DLD1 (cell line): ENCODE results near the gene PRDM11.
"Not testable (repeated sequence)": the region's sequence is repeated elsewhere in the genome, so short reads cannot be mapped to it uniquely, and the experiment has no call there.

Experiments used
- in situ Hi-C: cut with HindIII; loops from 2 replicates; pipeline ENCODE4 v1.10.0; 2017; ENCODE audit warnings: low sequenced_read_pairs

The PRDM11 gene

DNA sequence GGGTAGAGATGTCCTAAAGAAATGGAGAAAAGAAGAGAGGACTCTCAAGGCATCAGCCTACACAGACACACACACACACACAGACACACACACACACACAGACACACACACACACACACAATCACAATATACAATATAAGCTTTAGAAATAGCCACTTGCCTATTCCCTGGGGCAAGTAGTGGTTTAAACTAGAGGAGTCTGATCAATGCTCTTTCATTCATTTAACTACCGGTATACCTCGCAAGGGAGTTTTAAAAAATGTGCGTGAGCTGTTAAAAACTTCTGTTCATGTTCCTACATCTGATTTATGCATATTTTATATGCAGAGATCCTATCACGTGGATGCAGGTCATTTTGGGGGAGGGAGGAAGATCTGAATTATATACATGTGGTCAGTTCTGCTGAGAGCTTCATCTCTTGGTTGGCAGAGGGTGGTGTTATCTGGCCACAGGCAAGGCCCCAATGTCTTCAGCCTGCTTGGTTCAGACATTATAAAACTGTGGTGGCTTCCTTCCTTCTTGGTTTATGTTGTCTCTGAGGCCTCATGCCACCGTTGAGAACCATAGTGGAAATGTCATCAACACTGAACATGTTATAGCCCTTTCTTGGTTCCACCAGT is 83.1 kb downstream of the PRDM11 start:
- in situ Hi-C loops: no loop called here

GRCh38 chr11:45232341-45233080 is 86.1 kb downstream of the PRDM11 start:
- in situ Hi-C loops: no loop called here

DNA sequence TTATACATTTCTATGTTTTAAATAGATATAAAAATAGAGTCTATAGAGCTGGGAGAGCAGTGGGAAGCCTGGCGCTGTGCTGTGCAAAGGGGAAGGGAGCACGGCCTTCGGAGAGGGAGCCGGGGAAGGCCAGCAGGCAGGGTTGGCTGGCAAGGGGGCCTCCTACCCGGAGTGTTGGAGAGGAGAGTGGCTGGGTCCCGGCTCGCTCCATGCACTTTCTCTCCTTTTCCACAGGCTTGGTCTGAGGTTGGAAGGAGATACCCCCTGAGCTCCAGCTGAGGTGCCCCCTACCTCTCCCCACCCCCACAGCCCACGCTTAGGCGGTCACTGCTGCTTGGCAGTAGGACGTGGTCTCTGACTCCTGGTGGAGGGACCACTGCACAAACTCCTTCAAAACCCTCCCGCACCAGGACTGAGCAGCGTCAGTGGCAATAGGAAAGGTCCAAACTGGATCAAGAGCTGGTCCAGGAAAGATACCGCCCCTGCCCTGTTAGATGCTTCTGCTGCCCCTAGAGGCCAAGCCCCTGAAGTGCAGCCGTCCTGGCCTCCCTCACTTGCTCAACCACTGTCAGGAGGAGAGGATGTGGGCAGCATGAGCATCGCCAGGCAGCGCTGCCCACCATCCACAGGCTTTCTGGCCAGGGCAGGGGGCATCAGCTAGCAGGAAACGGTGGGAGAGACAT is 86.8 kb downstream of the PRDM11 start:
- in situ Hi-C loops: no loop called here

GRCh38 chr11:45233804-45234170 is 87.3 kb downstream of the PRDM11 start:
- in situ Hi-C loops: no loop called here

DNA sequence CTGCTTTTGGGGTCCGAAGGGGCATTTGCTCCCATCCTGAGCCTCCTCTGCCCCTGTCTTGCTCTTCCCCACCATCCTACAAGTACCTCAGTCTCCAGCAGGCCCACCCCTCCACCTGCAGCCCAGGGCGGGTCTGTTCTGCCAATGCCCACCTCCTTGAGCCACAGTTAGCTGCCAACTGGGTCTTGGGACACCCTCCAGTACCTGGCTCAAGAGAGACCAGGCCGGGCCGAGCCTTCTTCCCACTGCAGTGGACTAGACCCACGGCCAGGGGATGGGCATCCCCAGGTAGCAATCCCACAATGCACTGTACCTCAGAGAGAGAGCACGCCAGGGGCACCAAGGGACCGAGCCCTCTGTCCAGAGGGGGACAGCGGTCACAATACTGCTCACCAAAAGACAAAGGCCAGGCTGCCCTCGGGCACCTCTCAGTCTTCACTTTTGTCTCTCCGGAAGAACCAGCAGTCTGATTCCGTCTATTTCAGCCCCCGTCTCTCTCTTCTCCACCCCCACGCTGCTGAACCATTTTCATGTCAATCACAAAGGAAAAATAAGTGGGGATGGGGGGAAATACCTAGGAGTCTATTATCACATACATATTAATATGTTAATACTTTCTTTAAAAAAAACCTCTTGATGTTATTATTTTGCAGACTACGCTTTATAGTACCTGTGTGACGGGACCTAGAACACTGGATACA is 88.0 kb downstream of the PRDM11 start:
- in situ Hi-C loops: no loop called here

GRCh38 chr11:45237711-45238315 is 91.4 kb downstream of the PRDM11 start:
- in situ Hi-C loops: no loop called here

DNA sequence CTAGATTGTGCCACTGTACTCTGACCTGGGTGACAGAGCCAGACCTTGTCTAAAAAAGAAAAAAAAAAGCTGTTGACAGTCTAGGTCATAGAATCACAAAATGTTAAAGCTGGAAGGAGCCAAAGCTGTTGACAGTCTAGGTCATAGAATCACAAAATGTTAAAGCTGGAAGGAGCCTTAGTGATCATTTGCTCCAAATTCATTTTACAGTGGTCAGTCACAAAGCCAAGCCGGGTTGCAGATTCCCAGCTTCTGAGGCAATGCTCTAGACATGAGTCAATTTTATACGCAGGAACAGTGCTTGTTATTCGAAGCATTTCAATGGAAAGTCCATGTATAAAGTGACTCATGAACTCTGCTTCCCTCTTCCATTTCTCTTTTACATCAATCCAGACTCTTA is 92.3 kb downstream of the PRDM11 start:
- in situ Hi-C loops: no loop called here

DNA sequence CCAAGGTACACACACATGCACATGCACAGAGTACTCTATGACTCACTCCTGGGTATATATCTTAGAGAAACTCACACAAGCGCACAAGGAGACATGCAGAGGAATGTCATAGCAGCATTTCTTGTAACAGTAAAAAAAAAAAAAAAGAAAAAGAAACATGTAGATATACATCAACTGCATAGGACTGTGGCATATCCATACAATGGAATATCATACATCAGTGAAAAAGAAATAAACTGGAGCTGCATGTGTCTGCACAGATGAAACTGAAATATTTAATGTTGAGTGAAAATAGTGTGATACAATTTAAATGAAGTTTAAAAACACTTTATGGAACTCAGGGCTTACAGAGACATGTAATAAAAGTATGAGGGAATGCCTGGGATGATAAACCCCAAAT is 93.3 kb downstream of the PRDM11 start:
- in situ Hi-C loops: no loop called here

DNA sequence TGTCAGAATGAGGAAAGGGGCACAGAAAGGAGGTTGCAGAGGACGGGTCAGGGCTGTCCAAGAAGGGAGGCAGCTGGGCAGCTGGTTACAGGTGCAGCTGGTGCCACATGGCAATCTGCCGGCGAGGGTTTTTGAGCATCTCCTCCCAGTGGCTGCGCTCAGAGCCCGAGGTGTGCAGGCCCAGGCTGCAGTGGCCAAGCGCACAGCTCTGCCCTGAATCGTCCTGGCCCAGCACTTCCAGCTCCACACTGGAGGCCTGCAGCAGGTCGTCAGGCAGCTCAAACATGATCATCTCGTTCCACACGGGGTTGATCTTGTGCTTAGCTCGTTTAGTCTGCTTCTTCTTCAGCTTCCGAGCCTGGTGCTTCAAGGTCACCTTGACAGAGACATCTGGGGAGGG is 97.5 kb downstream of the PRDM11 start:
- in situ Hi-C loops: no loop called here

DNA sequence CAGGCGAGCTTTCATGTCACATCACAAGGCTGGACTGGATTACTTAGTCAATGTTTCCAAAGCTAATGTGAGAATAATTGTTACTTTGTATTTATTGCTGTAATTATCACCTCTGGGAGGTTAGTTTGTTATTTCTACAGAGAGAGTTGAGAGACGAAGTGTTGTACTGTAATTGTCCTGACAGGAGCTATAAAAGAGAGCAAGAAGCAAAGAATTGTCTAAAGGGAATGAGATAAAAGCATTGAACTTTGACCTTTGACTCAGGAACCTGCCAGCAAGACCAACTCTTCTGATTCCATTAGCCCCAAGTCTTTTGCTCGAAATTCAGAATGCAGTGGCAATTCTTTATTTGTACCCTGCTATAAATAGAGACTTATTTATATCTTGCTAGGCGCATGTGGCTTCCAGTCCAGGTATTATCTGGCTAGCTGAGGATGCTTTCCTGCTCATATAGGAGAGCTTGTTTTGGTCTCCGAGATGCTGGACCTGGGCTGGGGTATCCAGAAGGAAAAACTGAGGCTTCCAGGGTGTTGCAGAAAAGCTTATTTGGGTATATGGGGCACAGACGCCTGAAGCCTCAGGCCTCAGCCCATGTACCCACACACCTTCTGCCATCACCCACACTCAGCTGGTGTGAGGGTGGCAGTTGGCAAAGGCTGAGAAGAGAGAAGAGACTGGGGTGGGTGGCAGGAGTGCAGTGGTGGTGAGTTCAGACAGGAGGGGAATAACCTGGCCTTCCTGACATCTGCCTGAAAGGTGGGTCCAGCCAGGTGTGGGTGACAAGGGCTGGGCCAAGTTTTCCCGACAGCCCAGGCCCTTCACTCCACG is 99.0 kb downstream of the PRDM11 start:
- in situ Hi-C loops: no loop called here

DNA sequence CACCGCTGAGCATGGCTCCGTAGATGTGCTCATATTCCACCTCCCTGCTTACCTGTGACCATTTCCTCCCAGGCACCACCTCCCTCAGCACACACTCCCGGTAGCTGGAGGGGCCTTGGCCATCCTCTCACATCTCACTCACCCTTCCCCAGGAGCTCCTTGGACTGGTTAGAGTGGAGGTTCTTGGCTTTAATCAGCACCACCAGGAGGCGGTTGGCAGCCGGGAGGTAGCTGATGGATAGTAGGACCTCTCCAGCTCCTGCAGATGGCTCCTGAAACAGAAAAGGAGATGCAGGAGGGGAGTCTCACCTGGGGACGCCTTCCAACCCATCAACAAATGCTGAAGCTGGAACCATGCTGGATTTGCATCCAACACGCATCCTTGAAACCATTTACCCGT is 99.8 kb downstream of the PRDM11 start:
- in situ Hi-C loops: no loop called here

DNA sequence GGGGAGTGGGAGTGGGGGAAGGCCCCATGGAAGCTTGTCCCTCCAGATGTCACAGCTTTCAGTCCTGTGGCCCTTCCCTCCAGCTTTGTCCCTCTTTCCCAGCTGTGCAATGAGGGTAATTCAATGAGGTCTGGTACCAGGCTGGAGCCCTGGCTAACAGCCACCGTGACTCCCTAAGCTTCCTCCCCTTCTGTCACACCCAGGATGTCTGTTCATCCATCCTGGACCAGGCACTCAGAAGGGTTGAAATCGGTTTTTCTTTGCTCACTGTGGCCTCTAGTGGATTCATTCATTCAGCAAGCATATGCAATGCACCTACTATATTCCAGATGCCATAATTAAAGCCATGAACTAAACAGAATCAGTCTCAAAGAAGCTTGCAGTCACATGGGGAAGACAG is 101.0 kb downstream of the PRDM11 start:
- in situ Hi-C loops: no loop called here

- in situ Hi-C loops: no loop called here
Observed at GRCh38 chr11:45248501-45249011, 102.1 kb downstream of the PRDM11 start.

DNA sequence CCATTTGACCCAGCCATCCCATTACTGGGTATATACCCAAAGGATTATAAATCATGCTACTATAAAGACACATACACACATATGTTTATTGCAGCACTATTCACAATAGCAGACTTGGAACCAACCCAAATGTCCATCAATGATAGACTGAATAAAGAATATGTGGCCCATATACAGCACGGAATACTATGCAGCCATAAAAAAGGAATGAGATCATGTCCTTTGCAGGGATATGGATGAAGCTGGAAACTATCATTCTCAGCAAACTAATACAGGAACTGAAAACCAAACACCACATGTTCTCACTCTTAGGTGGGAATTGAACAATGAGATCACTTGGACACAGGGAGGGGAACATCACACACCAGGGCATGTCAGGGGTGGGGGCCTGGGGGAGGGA is 102.9 kb downstream of the PRDM11 start:
- in situ Hi-C loops: not testable (repeated sequence)

DNA sequence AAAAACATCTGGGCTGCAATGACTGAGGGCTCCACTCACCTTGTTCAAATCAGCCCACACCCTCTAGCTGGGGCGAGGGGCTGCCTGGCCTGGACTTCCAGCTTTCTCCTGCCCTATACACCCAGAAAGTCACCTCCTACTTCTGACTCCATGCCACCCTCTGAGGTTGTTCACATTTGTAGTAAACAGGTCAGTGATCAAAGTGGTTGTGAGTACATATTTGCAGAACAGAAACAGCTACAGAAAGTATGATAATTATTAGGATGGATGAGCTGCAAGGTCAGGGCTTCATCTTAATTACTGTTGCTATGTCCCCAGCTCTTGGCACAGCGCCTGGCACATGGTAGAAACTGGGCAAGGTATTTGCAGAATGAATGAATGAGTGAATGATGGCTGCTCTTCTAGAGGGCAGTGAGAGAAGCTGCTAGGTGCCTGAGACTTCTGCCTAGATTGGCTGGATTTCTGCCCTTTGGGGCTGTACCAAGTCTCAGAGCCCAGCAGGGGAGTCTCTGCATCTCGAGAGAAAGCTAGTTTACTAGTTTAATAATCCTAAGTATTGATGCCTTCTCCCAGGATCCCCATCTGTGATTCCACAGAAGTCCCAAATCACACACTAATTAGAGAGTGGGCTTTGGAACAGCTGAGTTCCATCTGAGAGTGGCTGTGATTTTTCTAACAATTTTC is 103.7 kb downstream of the PRDM11 start:
- in situ Hi-C loops: no loop called here

DNA sequence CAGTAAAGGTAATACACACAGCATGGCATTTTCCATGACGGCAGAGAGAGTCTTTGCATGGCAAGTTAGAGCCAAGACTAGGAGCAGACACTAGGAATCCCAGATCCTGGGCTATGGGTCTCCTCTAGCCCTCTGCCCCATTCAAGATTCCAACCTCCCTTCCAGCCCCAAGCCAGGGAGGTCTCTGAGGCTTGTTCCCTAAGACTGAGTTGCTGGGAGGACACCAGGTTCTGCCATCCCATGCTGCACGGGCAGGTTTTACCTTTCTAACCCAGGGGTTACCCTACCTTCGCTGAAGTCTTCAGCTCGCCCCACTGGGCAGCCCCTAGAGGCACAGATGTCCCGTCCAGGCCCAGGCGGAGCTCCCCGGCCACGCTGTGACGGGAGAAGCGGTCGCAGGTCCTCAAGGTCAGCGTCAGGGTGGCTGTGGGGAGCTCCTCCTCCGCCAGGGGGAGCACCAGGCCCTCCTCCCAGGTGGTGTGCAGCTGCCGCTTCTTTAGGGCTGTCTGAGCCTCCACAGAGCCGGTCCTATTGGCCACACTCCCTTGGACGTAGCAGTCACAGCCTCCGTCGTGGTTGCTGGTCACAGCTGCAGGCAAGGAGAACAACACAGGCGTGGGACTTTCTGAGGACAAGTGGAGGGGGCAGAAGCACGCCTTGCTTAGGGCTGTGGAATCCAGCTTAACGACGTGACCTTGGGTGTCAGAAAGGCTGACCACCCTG is 105.9 kb downstream of the PRDM11 start:
- in situ Hi-C loops: no loop called here

DNA sequence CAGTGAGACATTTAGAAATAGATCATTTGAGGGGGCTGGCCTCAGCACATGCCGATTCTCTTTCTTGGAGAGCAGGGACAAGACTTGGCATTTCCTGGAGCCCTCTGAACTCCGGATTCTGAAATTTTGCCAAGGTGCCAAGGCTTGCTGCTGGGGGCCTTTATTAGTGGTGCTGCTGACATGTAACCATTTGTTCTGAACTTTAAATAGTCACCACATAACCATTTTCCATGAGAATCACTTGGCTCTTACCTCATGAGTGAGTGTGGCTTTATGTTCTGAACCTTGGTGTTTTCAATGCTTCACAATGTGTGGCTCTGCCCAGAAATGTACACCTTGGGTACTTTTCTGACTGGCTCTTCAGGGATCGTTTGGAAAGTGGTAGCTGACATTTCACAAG is 106.4 kb downstream of the PRDM11 start:
- in situ Hi-C loops: no loop called here

DNA sequence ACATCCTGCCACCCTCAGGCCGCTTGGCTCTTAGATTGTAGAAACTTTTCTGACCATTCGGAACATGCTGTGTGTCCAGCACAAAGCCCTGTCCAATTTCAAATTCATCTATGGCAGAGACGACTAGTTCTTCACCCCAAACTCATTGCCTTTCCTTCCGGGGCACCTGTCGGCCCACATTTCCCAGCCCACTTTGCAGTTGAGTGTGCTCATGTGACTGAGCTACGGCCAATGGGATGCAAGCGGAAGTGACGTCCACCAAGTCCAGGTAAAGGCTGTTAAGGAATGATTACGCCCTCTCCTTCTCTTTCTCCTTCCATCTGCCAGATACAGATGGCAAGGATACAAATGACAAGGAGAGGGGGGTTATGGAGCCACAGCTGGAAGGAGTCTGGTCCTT is 107.2 kb downstream of the PRDM11 start:
- in situ Hi-C loops: no loop called here

DNA sequence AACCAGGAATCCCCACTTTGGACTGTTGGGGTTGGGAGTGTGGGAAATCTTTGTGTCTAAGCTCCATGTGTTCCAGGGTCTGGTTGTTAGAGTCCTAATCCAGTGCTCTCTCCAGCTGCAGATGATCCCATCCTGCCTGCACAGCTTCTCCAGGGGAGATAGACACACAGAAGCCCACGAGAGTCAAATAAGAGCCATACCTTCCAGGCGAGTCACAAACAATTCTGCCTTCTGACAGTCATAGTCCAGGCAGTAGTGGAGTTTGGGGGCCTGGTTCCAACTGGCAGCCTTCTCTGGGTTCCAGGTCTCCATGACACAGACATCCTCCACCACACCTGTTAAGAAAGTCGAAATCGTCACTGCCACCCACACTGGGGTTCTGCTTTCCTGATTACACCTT is 107.6 kb downstream of the PRDM11 start:
- in situ Hi-C loops: no loop called here
